Measurements from ENCODE around the gene ZC3H18. TPM values are rescaled to one million over a fixed set of nuclear protein-coding genes. Genes with fewer than 3 reads are reported as not detected.
A peak's percentile ranks its signal among the peaks of the same experiment; 100 is the strongest.

Gene ZC3H18
- total RNA-seq, 1 donor from 2014 or later = 50.2 TPM

- H3K4me3 Mint-ChIP-seq (ENCODE audit: unreplicated experiment) = no peak overlapping the region
- TF ChIP-seq CTCF (IDR thresholded peaks at IDR 0.05) = peak; percentile 41
- no peaks in the 10 kb centered on the region for H3K27me3 Mint-ChIP-seq (ENCODE audit: unreplicated experiment)
- no peaks in the 10 kb centered on the region for H3K9me3 Mint-ChIP-seq (ENCODE audit: unreplicated experiment)
- no peak for DNase-seq (ENCODE audit: extremely low spot score, unreplicated experiment)
- H3K27ac Mint-ChIP-seq (ENCODE audit: unreplicated experiment) = no peak overlapping the region
- H3K36me3 Mint-ChIP-seq (ENCODE audit: unreplicated experiment) = peaks cover 27% of the 10 kb centered on the region
- H3K4me1 Mint-ChIP-seq (ENCODE audit: unreplicated experiment) = peaks cover 1% of the 10 kb centered on the region
Observed at GRCh38 chr16:88628512-88628974, 58.3 kb downstream of the ZC3H18 start.

- Mint-ChIP-seq H3K27me3 (ENCODE audit: unreplicated experiment) (no peaks in the 10 kb centered on the region), H3K4me1 (ENCODE audit: unreplicated experiment) (peaks cover 4% of the 10 kb centered on the region), H3K4me3 (ENCODE audit: unreplicated experiment) (no peak overlapping the region), H3K9me3 (ENCODE audit: unreplicated experiment) (no peaks in the 10 kb centered on the region), H3K36me3 (ENCODE audit: unreplicated experiment) (peaks cover 24% of the 10 kb centered on the region), H3K27ac (ENCODE audit: unreplicated experiment) (no peak overlapping the region)
- DNase-seq (ENCODE audit: extremely low spot score, unreplicated experiment) = no peak
- no peak for TF ChIP-seq CTCF (IDR thresholded peaks at IDR 0.05)
Observed at GRCh38 chr16:88629835-88630234, 59.6 kb downstream of the ZC3H18 start.

GRCh38 chr16:88630433-88630832 lies 60.2 kb downstream of the ZC3H18 start:
- no peaks in the 10 kb centered on the region for H3K27me3 Mint-ChIP-seq (ENCODE audit: unreplicated experiment)
- no peaks in the 10 kb centered on the region for H3K9me3 Mint-ChIP-seq (ENCODE audit: unreplicated experiment)
- H3K4me1 Mint-ChIP-seq (ENCODE audit: unreplicated experiment) = peaks cover 8% of the 10 kb centered on the region
- no peak for TF ChIP-seq CTCF (IDR thresholded peaks at IDR 0.05)
- no peak overlapping the region for H3K4me3 Mint-ChIP-seq (ENCODE audit: unreplicated experiment)
- no peak for DNase-seq (ENCODE audit: extremely low spot score, unreplicated experiment)
- peaks cover 24% of the 10 kb centered on the region for H3K36me3 Mint-ChIP-seq (ENCODE audit: unreplicated experiment)
- no peak overlapping the region for H3K27ac Mint-ChIP-seq (ENCODE audit: unreplicated experiment)

GRCh38 chr16:88630941-88631340 lies 60.7 kb downstream of the ZC3H18 start:
- TF ChIP-seq CTCF (IDR thresholded peaks at IDR 0.05) = no peak
- no peaks in the 10 kb centered on the region for H3K27me3 Mint-ChIP-seq (ENCODE audit: unreplicated experiment)
- peaks cover 24% of the 10 kb centered on the region for H3K36me3 Mint-ChIP-seq (ENCODE audit: unreplicated experiment)
- H3K9me3 Mint-ChIP-seq (ENCODE audit: unreplicated experiment) = no peaks in the 10 kb centered on the region
- no peak overlapping the region for H3K27ac Mint-ChIP-seq (ENCODE audit: unreplicated experiment)
- H3K4me3 Mint-ChIP-seq (ENCODE audit: unreplicated experiment) = no peak overlapping the region
- H3K4me1 Mint-ChIP-seq (ENCODE audit: unreplicated experiment) = peaks cover 8% of the 10 kb centered on the region
- no peak for DNase-seq (ENCODE audit: extremely low spot score, unreplicated experiment)

GRCh38 chr16:88631384-88631783 lies 61.2 kb downstream of the ZC3H18 start:
- no peak overlapping the region for H3K27ac Mint-ChIP-seq (ENCODE audit: unreplicated experiment)
- TF ChIP-seq CTCF (IDR thresholded peaks at IDR 0.05) = no peak
- H3K36me3 Mint-ChIP-seq (ENCODE audit: unreplicated experiment) = peaks cover 20% of the 10 kb centered on the region
- H3K9me3 Mint-ChIP-seq (ENCODE audit: unreplicated experiment) = no peaks in the 10 kb centered on the region
- no peak overlapping the region for H3K4me3 Mint-ChIP-seq (ENCODE audit: unreplicated experiment)
- H3K27me3 Mint-ChIP-seq (ENCODE audit: unreplicated experiment) = no peaks in the 10 kb centered on the region
- DNase-seq (ENCODE audit: extremely low spot score, unreplicated experiment) = no peak
- peaks cover 8% of the 10 kb centered on the region for H3K4me1 Mint-ChIP-seq (ENCODE audit: unreplicated experiment)

Data from osteocyte (in vitro differentiated cells).